GM12878 (cell line): ENCODE measurements around the gene LRRC3B. TPM values are rescaled to one million over a fixed set of nuclear protein-coding genes. Genes with fewer than 3 reads are reported as not detected.
A peak's percentile ranks its signal among the peaks of the same experiment; 100 is the strongest.

Source experiments
- ATAC-seq: fragments of 200-7000 bp; cut with Tn5 transposase; 3 replicates; pipeline ENCODE4 v1.9.1; 2020; ENCODE audit warnings: mild to moderate bottlenecking, moderate library complexity
- BruUV-seq: library from RNA; stranded (reverse); fragments of 400-500 nt; replicated peaks from 2 replicates; lab custom pipeline; 2021; lab: Mats Ljungman, UMichigan
- CTCF ChIA-PET: fragments of 300-600 bp; sonication (Branson Sonifier 250); formaldehyde crosslinking; extraction: SDS; loops from one replicate; lab custom pipeline; 2021; ENCODE audit warnings: inconsistent platforms; lab: Yijun Ruan, JAX
- POLR2A ChIA-PET: fragments of 350-600 bp; formaldehyde crosslinking; extraction: SDS; loops from one replicate; lab custom pipeline; 2021; ENCODE audit warnings: inconsistent platforms; lab: Charles Lee
- RAD21 ChIA-PET: fragments of 300-600 bp; sonication (Branson Sonifier 250); formaldehyde crosslinking; loops from one replicate; lab custom pipeline; 2023; ENCODE audit warnings: antibody characterized with exemption; ENCODE audit not compliant: unreplicated experiment; lab: Charles Lee
- SMC1A ChIA-PET: fragments of 300-600 bp; sonication (Branson Sonifier 250); formaldehyde crosslinking; loops from one replicate; lab custom pipeline; 2023; ENCODE audit not compliant: unreplicated experiment, uncharacterized antibody; lab: Charles Lee
- DNase-seq: peaks from one replicate; pipeline ENCODE4 v3.0.0-alpha.2; 2011; ENCODE audit warnings: low read depth, low spot score
- FAIRE-seq: peaks from 3 replicates; lab custom pipeline; 2011; peaks lifted over from hg19 to GRCh38; lab: Jason Lieb, UNC
- H2AFZ ChIP-seq: 2 replicates; pipeline ENCODE4 v1.6.0; 2011; ENCODE audit warnings: low read depth, low read length, control low read depth; ENCODE audit not compliant: control insufficient read depth
- H3K27ac ChIP-seq: 2 replicates; pipeline ENCODE4 v1.5.1; 2011; ENCODE audit warnings: control low read depth; ENCODE audit not compliant: control insufficient read depth, insufficient read depth
- H3K27me3 ChIP-seq, 2 experiments: replicated peaks in 1 of 2; 2 replicates each; pipeline versions ENCODE4 v1.6.0 to v1.6.1; 2011; ENCODE audit warnings: low read length in 1 of 2; ENCODE audit not compliant: control insufficient read depth in 2 of 2, insufficient read depth in 2 of 2
- H3K36me3 ChIP-seq, 2 experiments: 2 replicates each; pipeline ENCODE4 v1.5.1; 2011; ENCODE audit warnings: low read length in 1 of 2; ENCODE audit not compliant: control insufficient read depth in 2 of 2, insufficient read depth in 2 of 2
- H3K4me1 ChIP-seq: 2 replicates; pipeline ENCODE4 v1.6.1; 2011; ENCODE audit warnings: mild to moderate bottlenecking, low read length, moderate library complexity, mixed read lengths; ENCODE audit not compliant: control insufficient read depth, insufficient read depth
- H3K4me2 ChIP-seq: 2 replicates; pipeline ENCODE4 v1.6.0; 2011; ENCODE audit warnings: control low read depth; ENCODE audit not compliant: control insufficient read depth, insufficient read depth
- H3K4me3 ChIP-seq: fragments of 200-600 bp; sonication (generic); 2 replicates; pipeline ENCODE4 v1.5.1; 2016
- H3K79me2 ChIP-seq: 2 replicates; pipeline ENCODE4 v1.6.0; 2011; ENCODE audit warnings: low read length; ENCODE audit not compliant: control insufficient read depth, insufficient read depth
- H3K9ac ChIP-seq: 2 replicates; pipeline ENCODE4 v1.8.0; 2011; ENCODE audit warnings: low read length, control low read depth, mixed read lengths; ENCODE audit not compliant: control insufficient read depth, insufficient read depth
- H3K9me3 ChIP-seq: replicated peaks from 3 replicates; pipeline ENCODE4 v1.5.1; 2011; ENCODE audit warnings: mild to moderate bottlenecking, low read length; ENCODE audit not compliant: control insufficient read depth, insufficient read depth
- H4K20me1 ChIP-seq: 2 replicates; pipeline ENCODE4 v1.6.0; 2011; ENCODE audit not compliant: control insufficient read depth, insufficient read depth
- BACH1 ChIP-seq: fragments of 450-650 bp; IDR thresholded peaks from 2 replicates; pipeline ENCODE4 v1.6.1; 2017; ENCODE audit warnings: mild to moderate bottlenecking, borderline replicate concordance
- BRCA1 ChIP-seq: IDR thresholded peaks from 2 replicates; pipeline ENCODE4 v1.6.1; 2011; ENCODE audit warnings: low read depth, low read length, improper control_type of control experiment
- CBX3 ChIP-seq: fragments of 200-600 bp; sonication (generic); IDR thresholded peaks from 2 replicates; pipeline ENCODE4 v1.6.1; 2016; ENCODE audit warnings: low read depth, borderline replicate concordance
- CHD4 ChIP-seq: fragments of 200-600 bp; sonication (generic); IDR thresholded peaks from 2 replicates; pipeline ENCODE4 v1.6.1; 2016; ENCODE audit warnings: mild to moderate bottlenecking
- EP300 ChIP-seq, 2 experiments: fragments of 150-350 bp in 1 of 2; IDR thresholded peaks; 2 replicates each; pipeline ENCODE4 v1.6.1; 2011 to 2012; ENCODE audit warnings: low read depth in 2 of 2, low read length in 2 of 2, borderline replicate concordance in 1 of 2, improper control_type of control experiment in 1 of 2, inconsistent platforms in 1 of 2; ENCODE audit not compliant: control insufficient read depth in 1 of 2
- EZH2 ChIP-seq: IDR thresholded peaks from 2 replicates; pipeline ENCODE4 v1.6.1; 2012; ENCODE audit warnings: low read depth, mild to moderate bottlenecking, control low read depth, inconsistent platforms, low read length, borderline replicate concordance; ENCODE audit not compliant: control insufficient read depth
- IKZF1 ChIP-seq: fragments of 450-650 bp; conservative IDR thresholded peaks from 2 replicates; pipeline ENCODE4 v1.6.1; 2017; ENCODE audit warnings: antibody characterized with exemption, mild to moderate bottlenecking
- JUND ChIP-seq: IDR thresholded peaks from 2 replicates; pipeline ENCODE4 v1.6.1; 2012; ENCODE audit warnings: low read depth, mild to moderate bottlenecking, low read length, improper control_type of control experiment, moderate library complexity
- NR2C2 ChIP-seq: IDR thresholded peaks from 2 replicates; pipeline ENCODE4 v1.6.1; 2011; ENCODE audit warnings: borderline replicate concordance, low read depth; ENCODE audit not compliant: control insufficient read depth, insufficient read length
- POLR2AphosphoS5 ChIP-seq: IDR thresholded peaks from 2 replicates; pipeline ENCODE4 v1.6.1; 2011; ENCODE audit warnings: mild to moderate bottlenecking, low read length, inconsistent platforms
- RFX5 ChIP-seq: IDR thresholded peaks from 2 replicates; pipeline ENCODE4 v1.6.1; 2011; ENCODE audit warnings: low read depth, low read length, improper control_type of control experiment
- TCF7 ChIP-seq: IDR thresholded peaks from 2 replicates; pipeline ENCODE4 v1.6.1; 2014; ENCODE audit warnings: antibody characterized with exemption, borderline replicate concordance
- YY1 ChIP-seq: IDR thresholded peaks from 2 replicates; pipeline ENCODE4 v1.6.1; 2011; ENCODE audit warnings: low read depth, mild to moderate bottlenecking, low read length
- WGBS: methylation state at CpG from one replicate; pipeline ENCODE4 v1.1.6; 2016; ENCODE audit warnings: low lambda C conversion rate; ENCODE audit not compliant: insufficient replicate concordance, insufficient coverage; ENCODE audit errors: missing lambda C conversion rate; 5-methylcytosine and 5-hydroxymethylcytosine counted together
- in situ Hi-C: fragments of 300-500 bp; cut with MboI; formaldehyde crosslinking; loops from 9 replicates; pipeline ENCODE4 v1.14.3; 2018; ENCODE audit warnings: mixed read lengths
- intact Hi-C: fragments of 100-400 bp; cut with micrococcal nuclease; formaldehyde crosslinking; loops from one replicate; pipeline ENCODE4 v1.14.2; 2022; ENCODE audit not compliant: unreplicated experiment
- polyA plus RNA-seq, 11 experiments: library from polyadenylated mRNA; depleted of rRNA in 4 of 11; unstranded in 6 of 11; stranded (reverse) in 5 of 11; fragments of >200 nt; fragmentation: Nextera tagmentation in 4 of 11; fragmentation: Illumina TruSeq in 1 of 11; extraction: Ambion mirVana in 4 of 11; extraction: Trizol in 1 of 11; gene quantifications; 1 replicate in 1 of 11; 2 replicates in 10 of 11; pipeline versions ENCODE4 v1.2.1 to v1.2.3, GENCODE V29; 2011 to 2016; ENCODE audit warnings: inconsistent platforms in 2 of 11, missing spikeins in 2 of 11, low read depth in 1 of 11
- total RNA-seq, 4 experiments: library from RNA; depleted of rRNA in 3 of 4; stranded (reverse); fragments of >200 nt in 3 of 4; fragmentation: Illumina TruSeq in 1 of 4; extraction: Trizol in 1 of 4; gene quantifications; 2 replicates each; pipeline versions ENCODE4 v1.2.1 to v1.2.3, GENCODE V29; 2013 to 2021
- TF ChIP-seq, protein P1 (sequence below): fragments of 450-650 bp; formaldehyde crosslinking; IDR thresholded peaks from 2 replicates; pipeline ENCODE4 v1.4.0; 2020; ENCODE audit warnings: mild to moderate bottlenecking, moderate library complexity

Gene LRRC3B
- total and polyA plus RNA-seq, 10 of the 15 experiments (the other 5 are each of a cell fraction or from before 2014, with no cell fraction given) = not detected

DNA sequence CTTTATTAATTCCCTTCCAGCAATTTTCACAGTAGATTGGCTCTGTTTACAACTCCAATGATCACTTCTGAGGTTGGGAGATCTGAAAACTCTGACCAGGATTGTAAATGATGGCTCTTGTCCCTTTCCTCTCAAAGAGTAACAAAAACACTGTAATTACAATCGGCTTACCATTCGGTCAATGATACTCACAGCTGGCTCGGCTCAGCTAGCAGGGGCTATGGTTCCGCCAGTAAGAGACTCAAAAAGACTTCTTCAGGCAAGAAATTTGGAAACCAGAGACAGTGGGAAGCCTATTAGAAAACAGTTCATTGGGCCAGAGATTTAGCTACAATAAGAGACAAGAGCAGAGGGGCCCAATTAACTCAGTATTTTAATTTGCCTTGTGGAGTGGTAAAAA is 96.6 kb downstream of the LRRC3B start (continued):
- TF ChIP-seq EZH2 = no peak
- TF ChIP-seq YY1 = no peak
- TF ChIP-seq JUND = no peak
- TF ChIP-seq, protein P1, sequence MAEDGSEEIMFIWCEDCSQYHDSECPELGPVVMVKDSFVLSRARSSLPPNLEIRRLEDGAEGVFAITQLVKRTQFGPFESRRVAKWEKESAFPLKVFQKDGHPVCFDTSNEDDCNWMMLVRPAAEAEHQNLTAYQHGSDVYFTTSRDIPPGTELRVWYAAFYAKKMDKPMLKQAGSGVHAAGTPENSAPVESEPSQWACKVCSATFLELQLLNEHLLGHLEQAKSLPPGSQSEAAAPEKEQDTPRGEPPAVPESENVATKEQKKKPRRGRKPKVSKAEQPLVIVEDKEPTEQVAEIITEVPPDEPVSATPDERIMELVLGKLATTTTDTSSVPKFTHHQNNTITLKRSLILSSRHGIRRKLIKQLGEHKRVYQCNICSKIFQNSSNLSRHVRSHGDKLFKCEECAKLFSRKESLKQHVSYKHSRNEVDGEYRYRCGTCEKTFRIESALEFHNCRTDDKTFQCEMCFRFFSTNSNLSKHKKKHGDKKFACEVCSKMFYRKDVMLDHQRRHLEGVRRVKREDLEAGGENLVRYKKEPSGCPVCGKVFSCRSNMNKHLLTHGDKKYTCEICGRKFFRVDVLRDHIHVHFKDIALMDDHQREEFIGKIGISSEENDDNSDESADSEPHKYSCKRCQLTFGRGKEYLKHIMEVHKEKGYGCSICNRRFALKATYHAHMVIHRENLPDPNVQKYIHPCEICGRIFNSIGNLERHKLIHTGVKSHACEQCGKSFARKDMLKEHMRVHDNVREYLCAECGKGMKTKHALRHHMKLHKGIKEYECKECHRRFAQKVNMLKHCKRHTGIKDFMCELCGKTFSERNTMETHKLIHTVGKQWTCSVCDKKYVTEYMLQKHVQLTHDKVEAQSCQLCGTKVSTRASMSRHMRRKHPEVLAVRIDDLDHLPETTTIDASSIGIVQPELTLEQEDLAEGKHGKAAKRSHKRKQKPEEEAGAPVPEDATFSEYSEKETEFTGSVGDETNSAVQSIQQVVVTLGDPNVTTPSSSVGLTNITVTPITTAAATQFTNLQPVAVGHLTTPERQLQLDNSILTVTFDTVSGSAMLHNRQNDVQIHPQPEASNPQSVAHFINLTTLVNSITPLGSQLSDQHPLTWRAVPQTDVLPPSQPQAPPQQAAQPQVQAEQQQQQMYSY (CRISPR knock-in tag) = no peak
- TF ChIP-seq TCF7 = no peak

DNA sequence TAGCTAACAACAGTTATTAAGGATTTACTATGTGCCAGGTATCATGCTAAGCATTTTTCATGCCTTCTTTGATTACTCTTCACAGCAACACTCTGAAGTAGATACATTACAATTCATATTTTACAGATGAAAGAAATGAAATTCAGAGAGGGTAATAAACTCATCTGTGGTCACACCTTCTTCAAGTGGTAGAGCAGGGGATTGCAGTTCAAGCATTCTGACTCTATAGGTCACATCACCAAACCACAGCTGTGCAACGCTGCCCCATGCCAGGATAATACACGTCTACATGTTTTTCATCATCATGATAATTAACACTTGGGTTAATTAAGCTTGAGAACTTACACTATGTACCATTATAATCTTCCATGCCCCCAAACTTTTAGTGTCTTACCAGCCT is 98.5 kb downstream of the LRRC3B start:
- no peak overlapping the region for H2AFZ ChIP-seq
- BruUV-seq = no TSS peak
- H4K20me1 ChIP-seq = no peaks in the 10 kb centered on the region
- no peaks in the 10 kb centered on the region for H3K36me3 ChIP-seq
- ATAC-seq = peak; percentile 45; the same call in 1 of the 3 replicates
- ChIA-PET SMC1A (interaction anchor here (1.1 kb wide), 1 partner anchor 91 kb away, joined by 3 read pairs; no protein-coding TSS in a partner anchor), RAD21 (no interaction called here)
- intact Hi-C loops = no loop called here
- no peak overlapping the region for H3K9ac ChIP-seq
- no peaks in the 10 kb centered on the region for H3K4me1 ChIP-seq
- no peaks in the 10 kb centered on the region for H3K79me2 ChIP-seq
- H3K27ac ChIP-seq = no peak overlapping the region
- TF ChIP-seq IKZF1 = no peak
- no peak for TF ChIP-seq POLR2AphosphoS5
- TF ChIP-seq CBX3 = no peak
- no peak for TF ChIP-seq NR2C2
- no peak for TF ChIP-seq EP300 (IDR thresholded peaks at IDR 0.05; ENCODE audit: borderline replicate concordance in 1 of 2, control insufficient read depth in 1 of 2, low read depth in 2 of 2, low read length in 2 of 2)
- no peak for TF ChIP-seq BACH1
- TF ChIP-seq CHD4 = no peak
- no peak for TF ChIP-seq RFX5
- no peak for TF ChIP-seq BRCA1
- TF ChIP-seq, all 136 proteins: peak for 0
- Histone ChIP-seq H3K9me3 (no peaks in the 10 kb centered on the region; the same call in 2 of the 3 replicates), H3K4me3 (no peak overlapping the region), H3K27me3 (no peaks in the 10 kb centered on the region), H3K4me2 (no peak overlapping the region)
- 0% methylated on average over 2 of the region's 2 CpGs for whole genome bisulfite sequencing
- FAIRE-seq = no peak
- no peak for DNase-seq
- CTCF ChIA-PET = interaction anchor here (2.9 kb wide), 1 partner anchor 8 kb away, joined by 14 read pairs; no protein-coding TSS in a partner anchor
- in situ Hi-C loops = no loop called here
- POLR2A ChIA-PET = no interaction called here
